Measurements from ENCODE around the gene DNHD1. TPM values are rescaled to one million over a fixed set of nuclear protein-coding genes. Genes with fewer than 3 reads are reported as not detected.

DNHD1 gene
- total RNA-seq, 6 experiments from 2014 or later = 1.9 to 10.3 (median 6.1) TPM

DNA sequence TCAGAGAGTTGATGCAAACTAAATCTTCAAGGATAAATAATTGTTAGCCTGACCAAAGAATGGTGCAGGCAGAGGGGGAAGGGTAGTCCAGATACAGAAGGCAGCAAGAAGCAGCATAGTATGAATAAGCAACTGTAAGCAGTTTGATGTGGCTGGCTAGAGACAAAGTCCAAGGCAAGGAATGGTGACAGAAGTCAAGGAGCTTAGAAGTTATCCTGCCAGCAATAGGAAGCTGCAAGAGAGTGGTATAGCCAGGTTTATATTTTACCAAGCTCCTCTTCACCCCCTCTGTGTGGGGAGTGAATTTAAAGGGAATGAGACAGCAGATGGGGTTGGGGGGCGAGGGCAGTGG lies 38.0 kb upstream of the DNHD1 start:
- H3K4me3 ChIP-seq = no peak overlapping the region
- intact Hi-C loops (cut with DNase I) = no loop called here
- H3K27me3 ChIP-seq = no peaks in the 10 kb centered on the region
- no peaks in the 10 kb centered on the region for H3K4me1 ChIP-seq
- DNase-seq (no peak), ATAC-seq (no peak)
- TF ChIP-seq, protein P1, sequence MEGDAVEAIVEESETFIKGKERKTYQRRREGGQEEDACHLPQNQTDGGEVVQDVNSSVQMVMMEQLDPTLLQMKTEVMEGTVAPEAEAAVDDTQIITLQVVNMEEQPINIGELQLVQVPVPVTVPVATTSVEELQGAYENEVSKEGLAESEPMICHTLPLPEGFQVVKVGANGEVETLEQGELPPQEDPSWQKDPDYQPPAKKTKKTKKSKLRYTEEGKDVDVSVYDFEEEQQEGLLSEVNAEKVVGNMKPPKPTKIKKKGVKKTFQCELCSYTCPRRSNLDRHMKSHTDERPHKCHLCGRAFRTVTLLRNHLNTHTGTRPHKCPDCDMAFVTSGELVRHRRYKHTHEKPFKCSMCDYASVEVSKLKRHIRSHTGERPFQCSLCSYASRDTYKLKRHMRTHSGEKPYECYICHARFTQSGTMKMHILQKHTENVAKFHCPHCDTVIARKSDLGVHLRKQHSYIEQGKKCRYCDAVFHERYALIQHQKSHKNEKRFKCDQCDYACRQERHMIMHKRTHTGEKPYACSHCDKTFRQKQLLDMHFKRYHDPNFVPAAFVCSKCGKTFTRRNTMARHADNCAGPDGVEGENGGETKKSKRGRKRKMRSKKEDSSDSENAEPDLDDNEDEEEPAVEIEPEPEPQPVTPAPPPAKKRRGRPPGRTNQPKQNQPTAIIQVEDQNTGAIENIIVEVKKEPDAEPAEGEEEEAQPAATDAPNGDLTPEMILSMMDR (IDR thresholded peaks at IDR 0.05) = no peak
- TF ChIP-seq POLR2A (IDR thresholded peaks at IDR 0.05) = no peak
- WGBS (ENCODE audit: insufficient coverage, low coverage, low lambda C conversion rate, missing lambda C conversion rate) = 57% methylated on average over 1 of the region's 1 CpG
- no peak overlapping the region for H3K27ac ChIP-seq
- peaks cover 0 to 14% (median 9%) of the 10 kb centered on the region in 4 donors for H3K36me3 ChIP-seq
- no peaks in the 10 kb centered on the region for H3K9me3 ChIP-seq

DNA sequence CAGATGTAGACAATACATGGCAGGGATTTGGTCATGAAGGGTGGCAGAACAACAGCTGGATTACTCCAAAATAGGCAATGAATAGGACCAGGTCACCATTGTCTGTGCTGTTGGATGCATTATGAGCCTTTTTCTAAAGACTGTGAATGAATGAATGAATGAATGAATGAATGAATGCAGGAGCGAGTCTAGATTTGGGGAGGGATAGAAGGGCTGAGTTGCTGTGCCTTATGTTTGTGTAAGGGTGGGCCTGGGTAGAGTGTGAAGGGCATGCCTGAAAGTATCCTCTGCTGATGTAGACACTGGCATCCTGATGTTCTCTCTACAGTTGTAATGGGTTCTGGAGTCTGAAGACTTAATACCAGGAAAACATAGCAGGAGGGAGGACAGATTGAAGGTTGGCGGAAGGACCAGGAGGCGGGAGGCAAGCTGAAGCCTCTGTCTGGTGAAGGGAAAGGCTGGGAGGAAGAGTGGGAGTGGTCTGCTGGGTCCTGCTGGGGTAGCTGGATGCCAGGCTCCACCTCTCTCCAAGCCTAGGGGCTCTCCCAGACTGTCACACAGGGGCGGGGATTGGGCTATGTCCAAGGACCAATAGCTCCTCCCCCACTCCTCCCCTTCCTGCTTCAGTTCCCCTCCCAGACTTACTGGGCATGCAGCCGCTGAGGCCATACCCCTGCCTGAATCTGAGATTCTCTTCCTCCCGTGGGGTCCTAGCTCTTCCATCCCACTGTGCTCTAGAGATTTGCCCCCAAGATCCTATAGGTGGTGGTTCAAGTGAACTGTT lies 28.2 kb upstream of the DNHD1 start:
- 38% methylated on average over 4 of the region's 6 CpGs for WGBS (ENCODE audit: insufficient coverage, low coverage, low lambda C conversion rate, missing lambda C conversion rate)
- Histone ChIP-seq H3K9me3 (no peaks in the 10 kb centered on the region), H3K4me1 (peaks cover 0 to 18% (median 3%) of the 10 kb centered on the region in 4 donors), H3K36me3 (no peaks in the 10 kb centered on the region), H3K27ac (no peak overlapping the region), H3K4me3 (no peak overlapping the region), H3K27me3 (no peaks in the 10 kb centered on the region)
- DNase-seq (peak; percentile 80 to 84 (median 82)), ATAC-seq (peak; percentile 72 to 86 (median 82))
- intact Hi-C loops (cut with DNase I) = no loop called here
- TF ChIP-seq, protein P1 (IDR thresholded peaks at IDR 0.05) = no peak
- no peak for TF ChIP-seq POLR2A (IDR thresholded peaks at IDR 0.05)

DNA sequence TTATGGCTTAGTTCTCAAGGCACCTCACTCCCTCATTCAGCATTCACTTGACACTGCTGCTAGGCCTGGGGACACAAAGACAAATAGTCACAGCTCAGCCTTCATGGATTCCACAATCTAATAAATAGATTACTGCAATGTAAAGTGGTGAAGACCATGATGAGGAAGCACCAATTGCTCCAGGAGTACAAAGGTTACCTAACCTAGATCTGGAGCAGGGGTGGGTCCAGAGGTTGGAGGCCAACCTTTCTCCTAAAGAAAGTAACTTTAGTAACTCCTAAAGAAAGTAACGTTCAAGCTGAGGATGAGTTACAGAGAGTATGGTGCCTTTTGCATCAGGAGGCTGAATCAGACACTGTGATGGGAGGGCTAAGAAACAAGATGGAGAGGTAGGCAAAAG lies 27.5 kb upstream of the DNHD1 start:
- ATAC-seq (no peak), DNase-seq (no peak)
- Histone ChIP-seq H3K27me3 (no peaks in the 10 kb centered on the region), H3K4me3 (no peak overlapping the region), H3K27ac (no peak overlapping the region), H3K36me3 (no peaks in the 10 kb centered on the region), H3K9me3 (no peaks in the 10 kb centered on the region), H3K4me1 (peaks cover 0 to 18% (median 3%) of the 10 kb centered on the region in 4 donors)
- TF ChIP-seq, protein P1 (IDR thresholded peaks at IDR 0.05) = no peak
- no peak for TF ChIP-seq POLR2A (IDR thresholded peaks at IDR 0.05)
- WGBS (ENCODE audit: insufficient coverage, low coverage, low lambda C conversion rate, missing lambda C conversion rate) = 100% methylated on average over 1 of the region's 1 CpG
- intact Hi-C loops (cut with DNase I) = no loop called here

DNA sequence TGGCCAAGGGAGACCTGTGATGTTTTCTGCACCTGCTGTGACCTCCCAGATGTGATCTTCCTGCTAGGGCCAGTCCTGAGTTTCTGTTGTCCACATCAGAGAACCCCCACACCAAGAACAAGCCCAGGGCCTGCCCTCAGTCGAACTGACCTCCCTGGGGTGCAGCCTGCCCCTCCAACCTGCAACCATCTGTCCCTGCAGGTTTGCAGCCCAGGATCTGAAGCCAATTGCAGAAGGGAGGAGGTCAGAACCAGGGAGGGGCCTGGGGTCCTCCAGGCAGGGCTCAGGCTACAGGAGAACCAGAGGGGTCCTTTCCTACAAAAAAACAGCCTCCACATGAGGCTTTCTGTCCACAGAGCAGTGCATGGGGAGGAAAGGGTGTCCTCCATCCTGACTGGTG lies 24.1 kb upstream of the DNHD1 start:
- Histone ChIP-seq H3K4me3 (peak overlapping the region; percentile 70 to 76 (median 71)), H3K36me3 (peaks cover 0 to 9% (median 3%) of the 10 kb centered on the region in 4 donors), H3K9me3 (no peaks in the 10 kb centered on the region), H3K27me3 (no peaks in the 10 kb centered on the region), H3K4me1 (peaks cover 0 to 22% (median 3%) of the 10 kb centered on the region in 4 donors), H3K27ac (no peak overlapping the region)
- DNase-seq (no peak), ATAC-seq (no peak)
- WGBS (ENCODE audit: insufficient coverage, low coverage, low lambda C conversion rate, missing lambda C conversion rate) = 83% methylated on average over 1 of the region's 1 CpG
- intact Hi-C loops (cut with DNase I) = no loop called here
- no peak for TF ChIP-seq POLR2A (IDR thresholded peaks at IDR 0.05)
- TF ChIP-seq, protein P1 (IDR thresholded peaks at IDR 0.05) = no peak
